ENCODE measurements around the gene KCNE3. TPM values are rescaled to one million over a fixed set of nuclear protein-coding genes. Genes with fewer than 3 reads are reported as not detected.

The KCNE3 gene
- total RNA-seq, 1 experiment from 2014 or later: not detected

DNA sequence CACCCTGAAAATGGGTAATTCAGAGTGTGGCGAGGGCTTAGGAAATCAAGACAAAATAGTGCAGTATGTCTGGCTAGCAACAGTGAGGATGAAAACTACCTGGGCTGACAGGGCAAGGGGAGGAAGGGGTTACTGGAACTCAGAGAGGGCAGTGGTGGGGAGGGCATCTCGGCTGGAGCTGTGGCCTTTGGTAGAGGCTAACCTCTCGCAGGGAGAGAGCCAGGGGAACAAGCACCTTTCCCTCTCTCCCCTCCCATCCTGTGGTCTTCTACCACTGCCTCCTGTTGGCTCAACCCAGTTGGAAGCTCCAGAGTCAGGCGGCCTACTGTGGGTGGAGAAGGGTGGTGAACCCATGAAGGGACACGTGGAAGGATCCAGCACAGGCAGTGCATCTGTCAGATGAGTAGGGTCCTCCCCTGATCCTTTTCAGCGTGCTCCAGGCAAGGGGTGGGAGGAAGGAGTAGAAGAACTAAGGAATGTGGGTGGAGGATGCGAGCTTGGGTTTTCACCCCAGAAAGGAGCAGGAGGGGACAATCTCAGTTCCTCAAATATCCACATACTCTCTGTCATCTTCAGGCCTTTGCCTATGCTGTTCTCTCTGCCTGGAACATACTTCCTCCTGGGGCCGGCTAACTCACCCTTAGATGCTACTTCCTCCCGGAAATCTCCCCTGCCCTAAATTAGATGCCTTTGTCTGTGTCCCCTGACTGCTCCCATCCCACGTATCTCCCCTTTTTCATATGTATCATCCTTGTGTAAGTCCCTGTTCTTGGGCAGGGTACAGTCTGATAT, 6.2 kb upstream of the KCNE3 start (continued):
- TF ChIP-seq REST (IDR thresholded peaks at IDR 0.05; ENCODE audit: low read depth): no peak
- TF ChIP-seq POLR2A (IDR thresholded peaks at IDR 0.05; ENCODE audit: borderline replicate concordance, extremely low read depth, insufficient read depth, insufficient read length): no peak
- TF ChIP-seq YY1 (IDR thresholded peaks at IDR 0.05; ENCODE audit: extremely low read depth, insufficient replicate concordance, low read depth, low read length): no peak
- no peak for TF ChIP-seq EZH2phosphoT487 (IDR thresholded peaks at IDR 0.05; ENCODE audit: borderline replicate concordance)

DNA sequence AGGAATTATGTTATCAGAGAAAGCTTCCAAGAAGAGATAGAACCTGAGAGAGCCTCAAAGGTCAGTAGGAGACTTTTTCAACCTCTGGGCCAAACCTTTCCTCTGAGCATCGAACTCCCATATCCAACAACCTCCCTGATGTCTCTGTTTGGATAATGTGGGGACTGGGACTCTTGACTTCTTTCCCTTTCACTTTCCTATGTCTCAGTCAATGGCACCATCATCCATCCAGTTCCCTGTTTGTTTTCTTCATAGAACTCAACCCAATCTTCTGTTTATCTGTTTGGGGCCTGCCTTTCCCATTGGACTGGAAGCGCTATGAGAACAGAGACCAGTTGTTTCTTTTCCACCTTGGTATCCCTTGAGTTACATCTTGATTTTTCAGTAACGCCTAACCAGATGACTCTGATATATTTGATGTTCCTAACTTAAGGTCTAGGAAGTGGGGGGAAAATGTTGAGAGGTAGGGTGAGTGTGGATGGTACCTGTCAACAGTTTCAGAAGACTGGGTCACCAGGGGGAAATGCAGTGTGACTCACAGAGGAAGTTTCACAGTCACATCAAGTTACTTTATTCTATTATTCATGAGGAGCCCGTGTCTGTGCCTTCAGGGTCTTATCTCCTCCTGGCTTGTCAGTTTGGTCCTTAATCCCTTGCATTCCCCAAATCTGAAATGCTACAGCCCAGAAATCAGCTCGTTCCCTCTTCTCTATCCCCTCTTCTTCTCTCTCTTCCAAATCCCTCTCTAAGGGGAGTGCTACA, 4.5 kb upstream of the KCNE3 start:
- Histone ChIP-seq H3K9me3 (ENCODE audit: control insufficient read depth in 1 of 2, insufficient read depth in 1 of 2, low read depth in 1 of 2, low read length in 2 of 2) (no peaks in the 10 kb centered on the region), H3K27me3 (ENCODE audit: insufficient read depth, low read length) (no peaks in the 10 kb centered on the region), H3K27ac (ENCODE audit: low read depth, low read length) (no peak overlapping the region), H3K36me3 (ENCODE audit: control insufficient read depth in 1 of 2, insufficient read depth in 2 of 2, low read length in 2 of 2) (no peaks in the 10 kb centered on the region), H2AFZ (ENCODE audit: low read depth, low read length, poor library complexity, severe bottlenecking) (no peak overlapping the region), H3K9ac (ENCODE audit: low read length) (no peak overlapping the region), H3K9me2 (ENCODE audit: insufficient read depth) (no peaks in the 10 kb centered on the region), H4K20me1 (ENCODE audit: insufficient read depth) (no peaks in the 10 kb centered on the region), H3K4me1 (ENCODE audit: control insufficient read depth in 1 of 2, insufficient read depth in 2 of 2, low read length in 2 of 2) (no peaks in the 10 kb centered on the region), H3K4me3 (replicated peaks in 1 of 2; ENCODE audit: low read depth in 1 of 2, low read length in 2 of 2) (no peak overlapping the region), H3K79me2 (ENCODE audit: insufficient read depth, low read length) (no peaks in the 10 kb centered on the region), H3K4me2 (ENCODE audit: low read length) (no peak overlapping the region)
- no peak for DNase-seq (ENCODE audit: low read depth, low spot score)
- ChIA-PET POLR2A (no interaction called here), RAD21 (ENCODE audit: low non-redundant PET in 1 of 2, low total read pairs in 2 of 2, uncharacterized antibody in 2 of 2, unreplicated experiment in 2 of 2) (no interaction called here), CTCF (no interaction called here)
- no TSS peak for BruUV-seq (replicated peaks)
- ATAC-seq: no peak
- intact Hi-C loops (cut with micrococcal nuclease): no loop called here
- TF ChIP-seq SRF (IDR thresholded peaks at IDR 0.05; ENCODE audit: low read depth) (no peak), SP1 (IDR thresholded peaks at IDR 0.05; ENCODE audit: low read depth) (no peak), POLR2AphosphoS5 (IDR thresholded peaks at IDR 0.05; ENCODE audit: low read depth, low read length) (no peak), CTCF (IDR thresholded peaks at IDR 0.05 in 2 of 3, conservative IDR thresholded peaks at IDR 0.05 in 1 of 3; ENCODE audit: borderline replicate concordance in 1 of 3, insufficient read depth in 1 of 3, low read depth in 2 of 3, low read length in 2 of 3) (no peak), ELF1 (IDR thresholded peaks at IDR 0.05; ENCODE audit: borderline replicate concordance, low read depth) (no peak), ZFX (IDR thresholded peaks at IDR 0.05) (no peak)
- TF ChIP-seq, protein P1, sequence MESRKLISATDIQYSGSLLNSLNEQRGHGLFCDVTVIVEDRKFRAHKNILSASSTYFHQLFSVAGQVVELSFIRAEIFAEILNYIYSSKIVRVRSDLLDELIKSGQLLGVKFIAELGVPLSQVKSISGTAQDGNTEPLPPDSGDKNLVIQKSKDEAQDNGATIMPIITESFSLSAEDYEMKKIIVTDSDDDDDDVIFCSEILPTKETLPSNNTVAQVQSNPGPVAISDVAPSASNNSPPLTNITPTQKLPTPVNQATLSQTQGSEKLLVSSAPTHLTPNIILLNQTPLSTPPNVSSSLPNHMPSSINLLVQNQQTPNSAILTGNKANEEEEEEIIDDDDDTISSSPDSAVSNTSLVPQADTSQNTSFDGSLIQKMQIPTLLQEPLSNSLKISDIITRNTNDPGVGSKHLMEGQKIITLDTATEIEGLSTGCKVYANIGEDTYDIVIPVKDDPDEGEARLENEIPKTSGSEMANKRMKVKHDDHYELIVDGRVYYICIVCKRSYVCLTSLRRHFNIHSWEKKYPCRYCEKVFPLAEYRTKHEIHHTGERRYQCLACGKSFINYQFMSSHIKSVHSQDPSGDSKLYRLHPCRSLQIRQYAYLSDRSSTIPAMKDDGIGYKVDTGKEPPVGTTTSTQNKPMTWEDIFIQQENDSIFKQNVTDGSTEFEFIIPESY (IDR thresholded peaks at IDR 0.05; ENCODE audit: extremely low read depth, insufficient replicate concordance, low read length): no peak

Measured in HCT116 (cell line).